BJ (cell line): ENCODE data around the gene DGKD. TPM values are rescaled to one million over a fixed set of nuclear protein-coding genes. Genes with fewer than 3 reads are reported as not detected.
A peak's percentile ranks its signal among the peaks of the same experiment; 100 is the strongest.

Source experiments
- CTCF ChIA-PET: fragments of 350-600 bp; formaldehyde crosslinking; extraction: SDS; loops from one replicate; lab custom pipeline; 2021; ENCODE audit warnings: antibody characterized with exemption, inconsistent platforms; lab: Yijun Ruan, JAX
- POLR2A ChIA-PET: fragments of 300-600 bp; sonication (Branson Sonifier 250); formaldehyde crosslinking; extraction: SDS; loops from one replicate; lab custom pipeline; 2021; ENCODE audit warnings: antibody characterized with exemption; lab: Charles Lee
- DNase-seq: peaks from one replicate; pipeline ENCODE4 v3.0.0-alpha.2; 2011; ENCODE audit warnings: low read depth
- H3K27me3 ChIP-seq: 2 replicates; pipeline ENCODE4 v1.6.0; 2011; ENCODE audit warnings: low read length; ENCODE audit not compliant: control insufficient read depth, insufficient read depth
- H3K36me3 ChIP-seq: 2 replicates; pipeline ENCODE4 v1.5.1; 2011; ENCODE audit warnings: low read length; ENCODE audit not compliant: control insufficient read depth, insufficient read depth
- H3K4me3 ChIP-seq: 2 replicates; pipeline ENCODE4 v1.5.1; 2011; ENCODE audit warnings: low read depth, mild to moderate bottlenecking, control low read depth, low read length
- CTCF ChIP-seq: IDR thresholded peaks from 2 replicates; pipeline ENCODE4 v1.5.1; 2011; ENCODE audit warnings: low read depth, mild to moderate bottlenecking, control low read depth, inconsistent platforms, low read length, moderate library complexity; ENCODE audit not compliant: insufficient read depth
- polyA plus RNA-seq: library from polyadenylated mRNA; depleted of rRNA; stranded (reverse); fragments of >200 nt; gene quantifications from 2 replicates; pipeline ENCODE4 v1.2.3, GENCODE V29; 2011

Gene DGKD
- polyA plus RNA-seq, 1 experiment, result 8.5 TPM

- POLR2A ChIA-PET, result no interaction called here
- no peak for DNase-seq
- Histone ChIP-seq H3K36me3 (peaks cover 12% of the 10 kb centered on the region), H3K27me3 (no peaks in the 10 kb centered on the region), H3K4me3 (no peak overlapping the region)
- CTCF ChIA-PET, result interaction anchor here (0.6 to 4.4 kb wide), 34 partner anchors 9 to 1673 kb away, joined by 3 to 56 read pairs (median 4); partner anchors contain the start of gene UGT1A5
- no peak for TF ChIP-seq CTCF
These were observed 94.3 kb downstream of the DGKD start for GRCh38 chr2:233448575-233448974.

- TF ChIP-seq CTCF, result peak; percentile 92
- DNase-seq, result no peak
- H3K27me3 ChIP-seq, result no peaks in the 10 kb centered on the region
- ChIA-PET POLR2A (no interaction called here), CTCF (interaction anchor here (0.6 to 4.4 kb wide), 31 partner anchors 8 to 409 kb away, joined by 3 to 56 read pairs (median 4); partner anchors contain the start of genes UGT1A4 and UGT1A5)
- no peak overlapping the region for H3K4me3 ChIP-seq
- H3K36me3 ChIP-seq, result peaks cover 11% of the 10 kb centered on the region
These were observed 95.0 kb downstream of the DGKD start for GRCh38 chr2:233449081-233449901.

GRCh38 chr2:233449921-233450863 lies 95.9 kb downstream of the DGKD start:
- DNase-seq, result no peak
- no peak overlapping the region for H3K4me3 ChIP-seq
- ChIA-PET CTCF (interaction anchor here (0.6 to 4.4 kb wide), 3 partner anchors 9 to 262 kb away, joined by 3 to 56 read pairs (median 5); partner anchors contain the start of gene UGT1A5), POLR2A (no interaction called here)
- peaks cover 13% of the 10 kb centered on the region for H3K36me3 ChIP-seq
- TF ChIP-seq CTCF, result no peak
- H3K27me3 ChIP-seq, result no peaks in the 10 kb centered on the region

GRCh38 chr2:233450864-233451575 lies 96.7 kb downstream of the DGKD start:
- ChIA-PET POLR2A (no interaction called here), CTCF (interaction anchor here (0.6 to 3.8 kb wide), 3 partner anchors 7 to 261 kb away, joined by 3 to 17 read pairs (median 15); no protein-coding TSS in a partner anchor)
- H3K27me3 ChIP-seq, result no peaks in the 10 kb centered on the region
- no peak for DNase-seq
- peaks cover 13% of the 10 kb centered on the region for H3K36me3 ChIP-seq
- H3K4me3 ChIP-seq, result no peak overlapping the region
- no peak for TF ChIP-seq CTCF
